Activated CD4-positive, alpha-beta T cell treated with anti-CD3 and anti-CD28 coated beads for 36 hours (primary cell): ENCODE data around the gene PATE3. TPM values are rescaled to one million over a fixed set of nuclear protein-coding genes. Genes with fewer than 3 reads are reported as not detected.

ENCODE experiments used
- total RNA-seq, 2 experiments: library from RNA; stranded (reverse); gene quantifications; one replicate each; pipeline ENCODE4 v1.2.3, GENCODE V29; 2021

PATE3 gene
- total RNA-seq, 2 experiments from 2014 or later = not detected

Other genes starting within 250 kb of the PATE3 start
- gene EI24, start 218.7 kb upstream of the PATE3 start, total RNA-seq = 10 to 100 TPM; 36.3 to 36.6 TPM
- 100 to 1,000 TPM; 127 to 128 TPM for gene STT3A, start 195.3 kb upstream of the PATE3 start, total RNA-seq
- gene CHEK1, start 163.0 kb upstream of the PATE3 start, total RNA-seq = 100 to 1,000 TPM; 132 to 160 TPM
- gene ACRV1, start 107.3 kb upstream of the PATE3 start, total RNA-seq = not detected
- gene PATE1, start 41.8 kb upstream of the PATE3 start, total RNA-seq = not detected
- gene PATE2, start 9.3 kb upstream of the PATE3 start, total RNA-seq = under 1 TPM in 1 of 2 experiments, not detected in 1; 0.16 TPM
- not detected for gene PATE4, start 45.2 kb downstream of the PATE3 start, total RNA-seq
- gene HYLS1, start 99.5 kb downstream of the PATE3 start, total RNA-seq = 1 to 10 TPM; 7.2 to 9.3 TPM
- 10 to 100 TPM; 14.3 to 19.9 TPM for gene PUS3, start 115.1 kb downstream of the PATE3 start, total RNA-seq
- not detected for gene DDX25, start 116.4 kb downstream of the PATE3 start, total RNA-seq
- not detected for gene VSIG10L2, start 157.9 kb downstream of the PATE3 start, total RNA-seq